HepG2 (cell line): ENCODE measurements around the gene SGSH. TPM values are rescaled to one million over a fixed set of nuclear protein-coding genes. Genes with fewer than 3 reads are reported as not detected.

ENCODE experiments used
- DR1 ChIP-seq: sonication (generic); formaldehyde crosslinking; IDR thresholded peaks from 2 replicates; pipeline ENCODE4 v1.8.0; 2021; ENCODE audit warnings: mild to moderate bottlenecking, missing genetic modification reagents, inconsistent platforms
- EHMT2 ChIP-seq: fragments of 200-600 bp; sonication (generic); IDR thresholded peaks from 2 replicates; pipeline ENCODE4 v1.7.0; 2017; ENCODE audit warnings: antibody characterized with exemption, low read depth, low read length, borderline replicate concordance
- GABPA ChIP-seq, 2 experiments: IDR thresholded peaks; 2 replicates each; pipeline ENCODE4 v1.6.1; 2011 to 2016; ENCODE audit warnings: low read depth in 2 of 2, low read length in 1 of 2, missing biosample characterization in 1 of 2, missing genetic modification characterization in 1 of 2
- JUN ChIP-seq: sonication (generic); formaldehyde crosslinking; IDR thresholded peaks from 2 replicates; pipeline ENCODE4 v1.4.0; 2020; ENCODE audit warnings: mild to moderate bottlenecking, missing genetic modification reagents
- KDM6A ChIP-seq: IDR thresholded peaks from 2 replicates; pipeline ENCODE4 v1.6.1; 2016; ENCODE audit warnings: low read depth
- MZF1 ChIP-seq: sonication (generic); formaldehyde crosslinking; IDR thresholded peaks from 2 replicates; pipeline ENCODE4 v1.8.1; 2023; ENCODE audit warnings: mild to moderate bottlenecking, missing genetic modification reagents, borderline replicate concordance
- PAF1 ChIP-seq: IDR thresholded peaks from 2 replicates; pipeline ENCODE4 v1.6.1; 2016; ENCODE audit warnings: missing genetic modification reagents, missing compliant biosample characterization
- RCOR2 ChIP-seq: IDR thresholded peaks from 2 replicates; pipeline ENCODE4 v1.6.1; 2016; ENCODE audit warnings: missing biosample characterization, missing genetic modification reagents
- THAP8 ChIP-seq: sonication (generic); formaldehyde crosslinking; IDR thresholded peaks from 2 replicates; pipeline ENCODE4 v1.5.1; 2020; ENCODE audit warnings: missing genetic modification reagents, mild to moderate bottlenecking, borderline replicate concordance
- USF2 ChIP-seq, 2 experiments: sonication (generic) in 1 of 2; formaldehyde crosslinking in 1 of 2; IDR thresholded peaks; 2 replicates each; pipeline versions ENCODE4 v1.5.1 to v1.6.1; 2011 to 2020; ENCODE audit warnings: borderline replicate concordance in 1 of 2, low read depth in 1 of 2, low read length in 1 of 2, mild to moderate bottlenecking in 1 of 2, missing genetic modification reagents in 1 of 2, moderate library complexity in 1 of 2
- ZBTB37 ChIP-seq: sonication (generic); formaldehyde crosslinking; IDR thresholded peaks from 2 replicates; pipeline ENCODE4 v1.4.0; 2020; ENCODE audit warnings: mild to moderate bottlenecking, missing genetic modification reagents
- ZKSCAN8 ChIP-seq: IDR thresholded peaks from 2 replicates; pipeline ENCODE4 v1.6.1; 2016; ENCODE audit warnings: borderline replicate concordance, missing genetic modification reagents, missing compliant biosample characterization
- ZNF20 ChIP-seq: sonication (generic); formaldehyde crosslinking; IDR thresholded peaks from 2 replicates; pipeline ENCODE4 v1.4.0; 2020; ENCODE audit warnings: mild to moderate bottlenecking, moderate library complexity, missing genetic modification reagents
- ZNF281 ChIP-seq: sonication (generic); formaldehyde crosslinking; IDR thresholded peaks from 2 replicates; pipeline ENCODE4 v1.4.0; 2020; ENCODE audit warnings: missing genetic modification reagents, borderline replicate concordance
- ZNF326 ChIP-seq: sonication (generic); formaldehyde crosslinking; IDR thresholded peaks from 2 replicates; pipeline ENCODE4 v1.4.0; 2020; ENCODE audit warnings: missing genetic modification reagents, borderline replicate concordance
- ZNF335 ChIP-seq: sonication (generic); formaldehyde crosslinking; IDR thresholded peaks from 2 replicates; pipeline ENCODE4 v1.4.0; 2020; ENCODE audit warnings: missing genetic modification reagents
- ZNF597 ChIP-seq: sonication (generic); formaldehyde crosslinking; IDR thresholded peaks from 2 replicates; pipeline ENCODE4 v1.5.0; 2020; ENCODE audit warnings: missing genetic modification reagents
- ZNF614 ChIP-seq: IDR thresholded peaks from 2 replicates; pipeline ENCODE4 v1.6.1; 2018; ENCODE audit warnings: missing biosample characterization, missing genetic modification reagents, inconsistent platforms, borderline replicate concordance
- ZNF703 ChIP-seq: sonication (generic); formaldehyde crosslinking; IDR thresholded peaks from 2 replicates; pipeline ENCODE4 v1.5.1; 2020; ENCODE audit warnings: missing genetic modification reagents, mild to moderate bottlenecking, moderate library complexity, borderline replicate concordance
- ZNF746 ChIP-seq: sonication (generic); formaldehyde crosslinking; IDR thresholded peaks from 2 replicates; pipeline ENCODE4 v1.8.0; 2022; ENCODE audit warnings: mild to moderate bottlenecking, missing genetic modification reagents
- polyA plus RNA-seq, 8 experiments: library from polyadenylated mRNA; depleted of rRNA in 3 of 8; stranded (reverse) in 7 of 8; unstranded in 1 of 8; fragments of >200 nt; fragmentation: Illumina TruSeq in 4 of 8; extraction: Trizol in 4 of 8; gene quantifications; 2 replicates each; pipeline versions ENCODE4 v1.2.1 to v1.2.3, GENCODE V29; 2011 to 2016; ENCODE audit warnings: low read depth in 4 of 8, missing spikeins in 1 of 8, mixed read lengths in 1 of 8; ENCODE audit not compliant: insufficient read depth in 1 of 8
- total RNA-seq, 5 experiments: library from RNA; depleted of rRNA; stranded (reverse); fragments of >200 nt; fragmentation: Illumina TruSeq; extraction: Trizol; gene quantifications; 2 replicates each; pipeline ENCODE4 v1.2.3, GENCODE V29; 2016; ENCODE audit warnings: low read depth in 1 of 5

The SGSH gene
- total and polyA plus RNA-seq, 2 of the 13 experiments (the other 11 are each of a cell fraction or from before 2014, with no cell fraction given): 12.2 to 17.6 TPM

GRCh38 chr17:80260069-80260535 is 40.0 kb upstream of the SGSH start (continued):
- TF ChIP-seq ZNF281 (CRISPR knock-in tag) (no peak), USF2 (IDR thresholded peaks at IDR 0.05; ENCODE audit: low read depth, low read length) (no peak), USF2 (CRISPR knock-in tag; IDR thresholded peaks at IDR 0.05; ENCODE audit: borderline replicate concordance) (no peak), DR1 (CRISPR knock-in tag) (no peak), EHMT2 (no peak), PAF1 (CRISPR knock-in tag) (no peak), THAP8 (CRISPR knock-in tag) (no peak), ZNF326 (CRISPR knock-in tag) (no peak), ZNF597 (CRISPR knock-in tag) (no peak), ZNF746 (CRISPR knock-in tag) (no peak), ZNF614 (CRISPR knock-in tag) (no peak), KDM6A (CRISPR knock-in tag) (no peak), GABPA (IDR thresholded peaks at IDR 0.05; ENCODE audit: low read depth, low read length) (no peak), GABPA (CRISPR knock-in tag; IDR thresholded peaks at IDR 0.05; ENCODE audit: low read depth) (no peak), ZBTB37 (no peak), ZKSCAN8 (CRISPR knock-in tag) (no peak), ZNF335 (no peak), JUN (CRISPR knock-in tag) (peak; percentile 66; the same call in 1 of the 2 replicates), MZF1 (no peak), RCOR2 (CRISPR knock-in tag) (no peak), ZNF703 (no peak), ZNF20 (no peak)
